D341Med (cell line): Measurements from ENCODE around the gene SPPL2C.
A peak's percentile ranks its signal among the peaks of the same experiment; 100 is the strongest.

Experiments used
- DNase-seq: peaks from one replicate; pipeline ENCODE4 v3.0.0; 2012; ENCODE audit warnings: low spot score

The SPPL2C gene

GRCh38 chr17:45883063-45883462, 38.4 kb downstream of the SPPL2C start:
- no peak for DNase-seq

GRCh38 chr17:45886852-45887251, 42.2 kb downstream of the SPPL2C start:
- DNase-seq = no peak

- no peak for DNase-seq
Observed at GRCh38 chr17:45888392-45888791, 43.7 kb downstream of the SPPL2C start.

- DNase-seq = no peak
Observed at GRCh38 chr17:45889579-45889978, 44.9 kb downstream of the SPPL2C start.

- DNase-seq = no peak
Observed at GRCh38 chr17:45893725-45894021, 49.0 kb downstream of the SPPL2C start.

GRCh38 chr17:45894022-45894784, 49.5 kb downstream of the SPPL2C start, which contains the start of gene MAPT:
Gene MAPT (plus strand): TSS chr17:45894554. CDS start chr17:45962338, 67,784 bp downstream.
- DNase-seq = peak; percentile 100

- DNase-seq = peak; percentile 85
Observed at GRCh38 chr17:45895304-45895968, 50.8 kb downstream of the SPPL2C start.

- DNase-seq = peak; percentile 62
Observed at GRCh38 chr17:45895969-45896785, 51.5 kb downstream of the SPPL2C start.
